Fibroblast of skin of left quadriceps (primary cell): ENCODE data around the gene TNFSF13B.
"Not testable (repeated sequence)": the region's sequence is repeated elsewhere in the genome, so short reads cannot be mapped to it uniquely, and the experiment has no call there.

Experiments
- DNase-seq, 2 experiments: peaks; one replicate each; pipeline ENCODE4 v3.0.0-alpha.2; 2013; ENCODE audit warnings: low read depth in 2 of 2

Gene TNFSF13B

DNA sequence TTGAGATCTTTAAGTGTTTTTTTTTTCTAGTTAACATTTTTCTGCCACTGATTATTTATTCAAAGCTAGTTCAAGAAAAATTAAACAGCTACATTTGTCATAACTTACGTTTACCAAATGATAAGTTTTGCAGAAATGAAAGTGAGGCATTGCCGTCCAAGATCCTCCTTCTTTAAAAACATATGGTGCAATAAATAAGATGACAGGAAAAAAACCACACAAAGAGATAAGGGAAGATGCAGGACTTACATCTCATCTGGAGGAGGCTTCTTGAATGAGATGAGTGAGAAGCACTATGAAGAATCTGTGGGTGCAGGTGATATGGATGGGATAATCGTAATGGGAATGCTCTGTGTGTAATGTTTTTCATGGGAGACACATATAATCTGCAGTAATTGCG, 12.4 kb downstream of the TNFSF13B start:
- DNase-seq = no peak

- DNase-seq = no peak
Observed at GRCh38 chr13:108283110-108283509, 13.6 kb downstream of the TNFSF13B start.

DNA sequence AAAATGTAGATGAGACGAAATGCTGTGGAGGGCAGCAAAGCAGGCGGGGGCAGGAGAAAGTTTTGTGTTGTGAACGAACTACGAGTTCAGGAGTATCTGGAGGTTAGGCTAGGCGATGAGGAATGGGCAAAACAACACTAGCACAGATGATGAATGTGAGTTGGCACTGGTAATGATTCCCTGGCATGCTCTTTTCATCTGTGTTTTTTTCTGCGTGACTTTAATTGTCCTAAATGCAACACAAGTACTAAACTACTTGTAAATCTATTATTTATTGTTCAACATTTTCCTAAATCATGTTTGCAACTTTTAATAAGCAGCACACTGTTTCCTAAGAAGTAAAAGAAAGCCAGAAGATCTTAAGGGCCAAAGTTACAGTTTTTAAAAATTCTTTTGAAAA, 19.2 kb downstream of the TNFSF13B start:
- DNase-seq = no peak

DNA sequence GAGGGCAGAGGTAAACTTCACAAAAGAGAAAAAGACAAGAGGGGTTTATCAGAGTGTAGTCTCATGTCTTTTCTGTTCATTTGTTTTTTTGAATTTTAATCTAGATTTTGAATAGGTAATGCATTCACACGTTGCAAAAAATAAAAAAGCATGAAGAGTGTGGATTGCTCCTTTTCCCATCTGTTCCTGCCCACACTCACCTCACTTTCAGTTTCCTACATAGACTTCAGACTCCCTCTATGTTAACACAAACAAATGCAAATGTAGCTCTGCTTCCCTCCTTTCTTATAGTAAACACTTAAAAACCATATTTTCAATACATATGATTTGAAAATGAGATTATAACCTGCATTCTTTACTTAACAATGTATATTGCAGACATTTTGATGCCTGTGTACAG, 20.3 kb downstream of the TNFSF13B start:
- DNase-seq = no peak

DNA sequence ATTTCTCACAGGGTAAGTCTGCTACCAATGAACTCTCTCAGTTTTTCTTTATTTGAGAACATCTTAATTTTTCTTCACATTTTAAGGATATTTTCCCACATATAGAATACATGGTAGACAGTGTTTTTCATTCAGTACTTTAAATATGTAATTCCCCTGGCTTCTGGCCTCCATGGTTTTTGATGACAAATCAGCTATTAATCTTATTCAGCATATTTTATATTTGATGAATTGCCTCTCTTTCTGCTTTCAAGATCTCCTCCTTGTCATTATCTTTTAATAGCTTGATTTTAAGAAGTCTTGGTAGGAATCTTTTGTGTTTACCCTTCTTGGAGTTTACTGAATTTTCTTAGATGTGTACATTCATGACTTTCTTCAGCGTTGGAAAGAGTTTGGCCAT, 27.6 kb downstream of the TNFSF13B start:
- no peak for DNase-seq

- no peak for DNase-seq
Observed at GRCh38 chr13:108302279-108302678, 32.8 kb downstream of the TNFSF13B start.

- DNase-seq = no peak
Observed at GRCh38 chr13:108304170-108305016, 34.9 kb downstream of the TNFSF13B start.

- DNase-seq = no peak
Observed at GRCh38 chr13:108305655-108306054, 36.1 kb downstream of the TNFSF13B start.

DNA sequence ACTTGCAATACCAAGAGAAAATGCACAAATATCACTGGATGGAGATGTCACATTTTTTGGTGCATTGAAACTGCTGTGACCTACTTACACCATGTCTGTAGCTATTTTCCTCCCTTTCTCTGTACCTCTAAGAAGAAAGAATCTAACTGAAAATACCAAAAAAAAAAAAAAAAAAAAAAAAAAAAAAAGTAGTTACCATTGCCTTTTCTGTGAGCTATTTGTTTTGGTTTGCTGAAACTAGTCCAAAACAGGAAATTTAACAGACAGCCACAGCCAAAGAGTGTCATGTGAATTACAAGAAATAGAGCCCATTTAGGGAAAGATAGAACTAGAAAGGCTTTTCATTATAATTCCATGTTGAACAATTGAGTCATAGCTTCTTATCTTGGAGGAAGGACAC, 37.3 kb downstream of the TNFSF13B start:
- DNase-seq = no peak

GRCh38 chr13:108311596-108311995, 42.1 kb downstream of the TNFSF13B start:
- not testable (repeated sequence) for DNase-seq

- no peak for DNase-seq
Observed at GRCh38 chr13:108313382-108313781, 43.9 kb downstream of the TNFSF13B start.

- DNase-seq = no peak
Observed at GRCh38 chr13:108315273-108315672, 45.8 kb downstream of the TNFSF13B start.

DNA sequence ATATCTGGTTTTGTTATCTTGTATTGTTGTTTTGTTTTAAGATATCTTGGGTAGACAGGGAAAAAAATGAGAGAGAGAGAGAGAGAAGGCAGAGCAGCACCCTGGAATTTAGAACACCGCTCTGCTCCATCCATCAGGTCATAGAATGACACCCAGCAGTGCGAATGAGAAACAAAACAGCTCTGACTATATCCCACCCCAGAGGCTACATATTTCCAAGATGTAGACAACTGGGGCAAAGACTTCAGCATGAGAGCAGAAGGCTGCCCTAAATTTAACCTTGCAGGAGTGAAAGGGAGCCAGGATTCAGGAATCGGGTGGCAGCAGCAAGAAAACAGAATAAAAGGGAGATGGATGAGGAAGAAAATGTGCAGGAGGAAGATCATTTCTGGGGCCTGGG, 46.5 kb downstream of the TNFSF13B start:
- no peak for DNase-seq

DNA sequence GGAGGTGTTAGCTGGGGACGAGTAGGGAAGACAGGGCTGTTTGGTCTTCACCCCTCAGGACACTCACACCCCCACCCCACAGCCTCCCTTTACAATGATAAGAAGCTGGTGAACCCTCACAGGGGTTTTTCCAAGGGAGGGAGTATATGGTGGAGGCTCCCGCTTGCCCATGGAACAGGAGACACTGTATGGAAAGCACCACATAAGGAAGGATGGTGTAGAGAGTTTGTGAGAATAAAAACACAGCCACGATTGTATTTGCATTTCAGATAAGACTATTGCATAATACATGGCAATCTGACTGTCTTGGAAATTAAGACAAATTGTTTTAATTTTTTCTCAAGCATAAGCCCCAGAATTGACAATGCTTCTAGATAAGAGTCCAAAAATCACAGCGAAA, 46.9 kb downstream of the TNFSF13B start:
- DNase-seq = no peak

- peak in 1 of 2 experiments; percentile 13 for DNase-seq
Observed at GRCh38 chr13:108322206-108322824, 52.8 kb downstream of the TNFSF13B start.

DNA sequence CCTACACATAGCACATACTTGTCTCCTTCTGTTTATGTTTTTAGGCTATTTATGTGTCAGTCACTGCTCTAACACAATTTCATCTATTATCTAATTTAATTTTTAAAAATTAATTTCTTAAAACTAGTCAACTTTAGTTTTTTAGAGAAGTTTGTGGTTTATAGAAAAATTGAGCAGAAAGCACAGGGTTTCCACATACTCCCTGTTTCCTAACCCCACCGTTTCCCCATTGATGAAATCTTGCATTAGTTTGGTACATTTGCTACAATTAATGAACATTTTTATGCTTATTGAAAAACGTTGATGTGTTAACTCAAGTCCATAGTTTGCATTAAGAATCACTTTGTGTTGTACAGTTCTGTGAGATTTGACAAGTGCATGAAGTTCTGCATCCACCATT, 53.5 kb downstream of the TNFSF13B start:
- DNase-seq = no peak

GRCh38 chr13:108325863-108326262, 56.3 kb downstream of the TNFSF13B start:
- DNase-seq = no peak

- DNase-seq = no peak
Observed at GRCh38 chr13:108326309-108326708, 56.8 kb downstream of the TNFSF13B start.

DNA sequence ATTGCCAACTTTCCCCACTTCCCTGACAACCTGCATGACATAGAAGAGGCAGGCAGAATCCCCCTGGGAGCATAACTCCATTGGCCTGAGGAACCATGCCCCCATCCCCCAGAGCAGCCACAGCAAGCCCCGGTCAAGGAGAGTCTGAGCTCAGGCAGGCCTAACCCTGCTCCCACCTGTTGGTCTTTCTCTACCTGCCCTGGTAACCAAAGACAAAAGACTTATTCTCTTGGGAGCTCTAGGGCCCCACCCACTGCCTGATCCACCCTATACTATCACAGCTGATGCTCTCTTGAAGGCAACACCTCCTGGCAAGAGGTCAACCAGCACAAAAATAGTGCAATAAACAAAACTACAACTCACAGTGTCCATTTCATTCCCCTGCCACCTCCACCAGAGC, 59.3 kb downstream of the TNFSF13B start:
- no peak for DNase-seq

DNA sequence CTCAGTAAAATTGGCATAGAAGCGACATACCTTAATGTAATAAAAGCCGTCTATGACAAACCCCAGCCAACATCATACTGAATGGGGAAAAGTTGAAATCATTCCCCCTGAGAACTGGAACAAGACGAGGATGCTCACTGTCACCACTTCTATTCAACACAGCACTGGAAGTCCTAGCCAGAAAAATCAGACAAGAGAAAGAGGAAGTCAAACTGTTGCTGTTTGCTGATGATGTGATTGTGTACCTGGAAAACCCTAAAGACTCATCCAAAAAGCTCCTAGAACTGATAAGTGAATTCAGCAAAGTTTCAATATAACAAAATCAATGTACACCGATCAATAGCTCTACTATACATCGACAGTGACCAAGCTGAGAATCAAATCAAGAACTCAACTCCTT, 63.3 kb downstream of the TNFSF13B start:
- no peak for DNase-seq

DNA sequence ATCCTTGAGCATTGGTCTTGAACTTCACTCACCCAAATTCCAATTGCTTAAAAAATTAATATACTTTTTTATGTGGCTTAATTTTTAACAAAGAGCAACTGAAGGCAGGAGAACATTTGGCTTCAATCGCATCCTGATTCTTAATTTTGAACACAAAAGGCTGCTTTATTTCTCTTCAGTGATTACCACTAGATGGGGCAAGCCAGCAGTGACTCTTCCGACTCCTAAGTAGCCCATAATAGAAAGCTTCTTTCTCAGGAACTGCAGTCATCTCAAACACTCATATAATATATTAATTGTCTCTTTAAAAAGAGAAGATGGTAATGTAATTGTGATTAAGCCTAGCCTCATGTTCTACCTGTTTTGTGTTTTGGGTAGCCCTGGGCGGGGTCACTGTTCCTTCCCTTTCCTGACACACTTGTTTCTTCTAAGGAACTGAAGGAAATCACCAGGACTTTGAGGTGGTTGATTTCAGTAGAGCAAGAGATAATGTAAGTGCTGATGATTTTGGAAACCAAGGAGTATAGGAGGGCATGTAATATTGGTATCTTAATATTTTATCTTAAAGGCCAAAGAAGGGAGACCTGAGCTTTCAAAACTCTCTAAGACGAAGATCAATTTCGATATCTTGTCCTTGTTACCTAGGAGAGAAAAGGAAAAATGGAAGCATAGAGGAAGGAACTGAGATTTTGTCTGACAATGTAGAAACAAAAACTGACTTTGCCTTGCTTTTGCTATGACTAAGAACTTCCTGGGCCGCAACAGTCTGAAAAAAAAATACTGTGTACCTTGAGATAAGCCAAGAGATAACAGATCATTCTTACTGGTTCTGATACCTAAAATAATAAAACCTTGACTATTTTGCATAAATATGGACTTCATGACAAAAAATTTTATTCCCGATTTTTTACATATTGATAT, 73.1 kb downstream of the TNFSF13B start:
- peak in 1 of 2 experiments; percentile 2 for DNase-seq

- DNase-seq = no peak
Observed at GRCh38 chr13:108345016-108345415, 75.5 kb downstream of the TNFSF13B start.
